Muscle of leg (tissue), 11 donors: ENCODE results near the gene ASB18. TPM values are rescaled to one million over a fixed set of nuclear protein-coding genes. Genes with fewer than 3 reads are reported as not detected.

Source experiments
- DNase-seq: peaks from one replicate; pipeline ENCODE4 v3.0.0; 2013
- H3K27ac ChIP-seq: one replicate; pipeline ENCODE4 v1.5.1; 2013; ENCODE audit warnings: mild to moderate bottlenecking, low read length, control low read depth
- H3K27me3 ChIP-seq: one replicate; pipeline ENCODE4 v1.6.1; 2013; ENCODE audit warnings: low read length; ENCODE audit not compliant: control insufficient read depth, insufficient read depth
- H3K36me3 ChIP-seq: one replicate; pipeline ENCODE4 v1.6.1; 2013; ENCODE audit warnings: low read length; ENCODE audit not compliant: control insufficient read depth, insufficient read depth
- H3K4me1 ChIP-seq: one replicate; pipeline ENCODE4 v1.6.1; 2013; ENCODE audit warnings: low read length; ENCODE audit not compliant: control insufficient read depth, insufficient read depth
- H3K4me3 ChIP-seq: one replicate; pipeline ENCODE4 v1.5.1; 2013; ENCODE audit warnings: low read length, control low read depth
- H3K9me3 ChIP-seq: replicated peaks from 2 replicates; pipeline ENCODE4 v1.6.1; 2013; ENCODE audit warnings: low read depth, low read length; ENCODE audit not compliant: control insufficient read depth
- WGBS: methylation state at CpG from one replicate; pipeline ENCODE4 v1.1.5; 2013; ENCODE audit warnings: missing lambda C conversion rate; ENCODE audit not compliant: insufficient coverage; 5-methylcytosine and 5-hydroxymethylcytosine counted together
- polyA plus RNA-seq, 8 donors: library from polyadenylated mRNA; unstranded; fragments of 120-200 nt; gene quantifications; one replicate each; pipeline versions ENCODE4 v1.2.1 to v1.2.3, GENCODE V29; 2013; ENCODE audit warnings: inconsistent platforms in 1 of 8, low replicate concordance in 1 of 8; ENCODE audit not compliant: insufficient read length in 8 of 8, insufficient read depth in 1 of 8
- total RNA-seq: library from RNA; stranded (reverse); fragments of 120-200 nt; gene quantifications from one replicate; pipeline ENCODE4 v1.2.4, GENCODE V29; 2013

ASB18 gene
- total and polyA plus RNA-seq, 9 donors = 2.9 to 11.0 (median 5.4) TPM

DNA sequence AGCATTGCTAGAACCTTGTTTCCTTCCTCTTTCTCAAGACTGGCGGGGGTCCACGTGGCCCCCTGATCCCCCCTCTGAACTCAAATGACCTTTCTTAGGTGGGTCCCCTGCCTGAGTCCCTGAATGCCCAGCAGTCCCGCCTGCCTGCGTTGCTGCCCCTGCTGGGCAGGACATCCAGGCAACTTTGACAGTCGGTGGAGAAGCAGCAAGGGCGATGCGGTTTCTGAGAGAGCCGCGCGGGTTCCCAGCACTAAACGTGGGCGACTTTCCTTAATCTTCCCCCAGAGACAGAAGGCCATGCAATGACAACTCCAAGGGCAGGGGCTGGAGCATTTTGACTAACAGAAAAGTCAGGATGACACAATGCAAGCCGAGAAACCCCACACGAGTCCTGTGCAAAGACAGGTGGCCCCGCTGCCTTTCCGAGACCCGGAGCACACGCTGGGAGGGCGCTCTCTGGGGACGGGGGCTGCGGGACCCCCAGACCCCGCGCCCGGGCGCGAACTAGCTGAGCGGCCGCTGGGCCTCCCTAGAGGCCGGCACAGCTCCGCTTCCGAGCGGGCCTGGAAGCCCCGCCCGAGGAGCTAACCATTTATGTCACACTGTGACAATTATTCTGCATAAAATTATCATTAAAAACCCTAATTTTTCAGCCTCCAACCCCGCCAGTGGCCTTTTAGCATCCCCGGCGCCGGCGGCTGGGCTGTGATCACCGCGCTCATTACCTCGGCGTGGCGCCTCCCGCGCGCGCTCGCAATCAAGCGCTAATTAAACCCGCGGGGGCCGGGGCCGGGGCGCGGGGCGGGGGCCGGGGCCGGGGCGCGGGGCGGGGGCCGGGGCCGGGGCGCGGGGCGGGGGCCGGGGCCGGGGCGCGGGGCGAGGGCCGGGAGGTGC is 27.4 kb downstream of the ASB18 start:
- Histone ChIP-seq H3K27ac (no peak overlapping the region), H3K36me3 (no peaks in the 10 kb centered on the region), H3K4me1 (peaks cover 9% of the 10 kb centered on the region), H3K9me3 (peaks cover 7% of the 10 kb centered on the region), H3K27me3 (peaks cover 68% of the 10 kb centered on the region), H3K4me3 (no peak overlapping the region)
- no peak for DNase-seq
- under 1% methylated on average over 54 of the region's 73 CpGs for WGBS

DNA sequence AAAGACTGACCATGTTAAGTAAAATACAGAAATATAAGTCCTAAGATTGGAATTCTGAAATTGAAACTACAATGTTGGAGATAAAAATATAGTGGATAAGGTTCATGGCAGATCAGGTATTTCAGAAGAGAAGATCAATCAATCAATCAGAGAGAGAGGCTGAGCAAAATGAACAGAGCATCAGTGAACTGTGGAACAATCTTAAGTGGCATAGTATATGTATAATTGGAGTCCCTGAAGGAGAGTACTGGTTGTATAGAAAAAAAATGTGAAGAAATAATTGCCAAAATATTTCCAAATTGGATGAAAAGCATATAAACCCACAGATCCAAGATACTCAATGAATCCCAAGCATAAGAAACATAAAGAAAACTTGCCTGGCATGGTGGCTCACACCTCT is 35.0 kb downstream of the ASB18 start:
- H3K4me3 ChIP-seq = no peak overlapping the region
- no peak overlapping the region for H3K27ac ChIP-seq
- H3K9me3 ChIP-seq = peaks cover 22% of the 10 kb centered on the region
- H3K27me3 ChIP-seq = peaks cover 4% of the 10 kb centered on the region
- H3K4me1 ChIP-seq = no peaks in the 10 kb centered on the region
- H3K36me3 ChIP-seq = no peaks in the 10 kb centered on the region
- no peak for DNase-seq

GRCh38 chr2:236223675-236224074 is 40.5 kb downstream of the ASB18 start:
- H3K36me3 ChIP-seq = no peaks in the 10 kb centered on the region
- H3K27ac ChIP-seq = no peak overlapping the region
- H3K4me3 ChIP-seq = no peak overlapping the region
- peaks cover 2% of the 10 kb centered on the region for H3K27me3 ChIP-seq
- DNase-seq = no peak
- peaks cover 13% of the 10 kb centered on the region for H3K9me3 ChIP-seq
- H3K4me1 ChIP-seq = no peaks in the 10 kb centered on the region
- WGBS = no CpG with 5 or more reads among the region's 2 CpGs

- Histone ChIP-seq H3K4me1 (no peaks in the 10 kb centered on the region), H3K9me3 (peaks cover 9% of the 10 kb centered on the region), H3K27ac (no peak overlapping the region), H3K4me3 (no peak overlapping the region), H3K36me3 (no peaks in the 10 kb centered on the region), H3K27me3 (peaks cover 2% of the 10 kb centered on the region)
- no peak for DNase-seq
- 78% methylated on average over 8 of the region's 8 CpGs for WGBS
These were observed 42.4 kb downstream of the ASB18 start for GRCh38 chr2:236221798-236222197.

- Histone ChIP-seq H3K9me3 (peaks cover 6% of the 10 kb centered on the region), H3K27ac (no peak overlapping the region), H3K27me3 (peaks cover 20% of the 10 kb centered on the region), H3K4me1 (no peaks in the 10 kb centered on the region), H3K4me3 (no peak overlapping the region), H3K36me3 (no peaks in the 10 kb centered on the region)
- no peak for DNase-seq
- WGBS = no CpG with 5 or more reads among the region's 3 CpGs
These were observed 44.8 kb downstream of the ASB18 start for GRCh38 chr2:236219411-236219810.

GRCh38 chr2:236217926-236218325 is 46.3 kb downstream of the ASB18 start:
- H3K4me1 ChIP-seq = no peaks in the 10 kb centered on the region
- no peaks in the 10 kb centered on the region for H3K36me3 ChIP-seq
- no peak overlapping the region for H3K27ac ChIP-seq
- H3K9me3 ChIP-seq = no peaks in the 10 kb centered on the region
- H3K27me3 ChIP-seq = peaks cover 28% of the 10 kb centered on the region
- no peak overlapping the region for H3K4me3 ChIP-seq
- DNase-seq = no peak
- WGBS = 34% methylated on average over 4 of the region's 4 CpGs

DNA sequence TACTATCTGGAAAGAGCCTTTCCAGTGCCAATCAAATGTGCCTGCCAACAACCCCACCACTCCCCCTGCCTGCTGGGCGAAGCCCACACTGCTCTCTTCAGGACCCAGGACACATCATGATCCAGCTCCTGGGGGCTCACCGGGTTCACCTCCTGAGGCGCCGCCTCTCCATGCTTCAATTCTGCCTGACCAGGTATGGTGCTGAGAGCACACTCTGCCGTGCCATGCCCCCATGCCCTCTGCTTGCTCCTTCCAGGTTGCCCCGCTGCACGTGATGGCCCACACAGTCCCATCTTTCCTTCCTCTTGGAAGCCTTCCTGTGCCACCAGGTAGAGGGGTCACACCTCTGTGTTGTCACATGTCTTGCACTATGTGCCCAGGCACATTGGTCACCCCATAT is 47.5 kb downstream of the ASB18 start:
- H3K4me1 ChIP-seq = no peaks in the 10 kb centered on the region
- H3K27ac ChIP-seq = no peak overlapping the region
- no peaks in the 10 kb centered on the region for H3K9me3 ChIP-seq
- no peak for DNase-seq
- no peak overlapping the region for H3K4me3 ChIP-seq
- H3K36me3 ChIP-seq = no peaks in the 10 kb centered on the region
- 92% methylated on average over 7 of the region's 7 CpGs for WGBS
- H3K27me3 ChIP-seq = peaks cover 35% of the 10 kb centered on the region

GRCh38 chr2:236215761-236216333 is 48.4 kb downstream of the ASB18 start:
- no peaks in the 10 kb centered on the region for H3K9me3 ChIP-seq
- H3K4me1 ChIP-seq = no peaks in the 10 kb centered on the region
- 92% methylated on average over 12 of the region's 12 CpGs for WGBS
- no peak overlapping the region for H3K4me3 ChIP-seq
- H3K27me3 ChIP-seq = peaks cover 43% of the 10 kb centered on the region
- H3K36me3 ChIP-seq = no peaks in the 10 kb centered on the region
- no peak for DNase-seq
- H3K27ac ChIP-seq = no peak overlapping the region

DNA sequence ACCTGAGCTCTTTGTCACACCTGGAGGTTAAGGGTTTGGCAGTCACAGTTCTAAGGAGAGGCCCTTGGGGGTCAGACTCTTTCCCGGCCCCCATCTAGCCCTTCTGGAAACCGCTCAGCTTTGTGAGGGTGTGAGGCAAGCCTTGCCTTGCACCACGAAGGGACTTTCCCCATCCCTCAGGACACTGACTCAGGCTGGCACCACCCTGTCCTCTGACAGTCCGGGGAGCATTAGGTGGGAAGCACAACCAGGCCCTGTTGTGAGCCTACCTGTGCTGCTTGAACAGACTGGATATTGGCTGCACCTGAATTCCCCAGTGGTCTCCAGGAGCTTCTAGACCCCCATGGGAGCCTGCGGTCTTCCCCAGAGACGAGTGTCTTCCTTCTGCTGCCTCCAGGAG is 49.0 kb downstream of the ASB18 start:
- H3K4me1 ChIP-seq = no peaks in the 10 kb centered on the region
- H3K9me3 ChIP-seq = no peaks in the 10 kb centered on the region
- H3K27ac ChIP-seq = no peak overlapping the region
- 90% methylated on average over 4 of the region's 6 CpGs for WGBS
- H3K36me3 ChIP-seq = no peaks in the 10 kb centered on the region
- H3K27me3 ChIP-seq = peaks cover 45% of the 10 kb centered on the region
- DNase-seq = no peak
- no peak overlapping the region for H3K4me3 ChIP-seq

DNA sequence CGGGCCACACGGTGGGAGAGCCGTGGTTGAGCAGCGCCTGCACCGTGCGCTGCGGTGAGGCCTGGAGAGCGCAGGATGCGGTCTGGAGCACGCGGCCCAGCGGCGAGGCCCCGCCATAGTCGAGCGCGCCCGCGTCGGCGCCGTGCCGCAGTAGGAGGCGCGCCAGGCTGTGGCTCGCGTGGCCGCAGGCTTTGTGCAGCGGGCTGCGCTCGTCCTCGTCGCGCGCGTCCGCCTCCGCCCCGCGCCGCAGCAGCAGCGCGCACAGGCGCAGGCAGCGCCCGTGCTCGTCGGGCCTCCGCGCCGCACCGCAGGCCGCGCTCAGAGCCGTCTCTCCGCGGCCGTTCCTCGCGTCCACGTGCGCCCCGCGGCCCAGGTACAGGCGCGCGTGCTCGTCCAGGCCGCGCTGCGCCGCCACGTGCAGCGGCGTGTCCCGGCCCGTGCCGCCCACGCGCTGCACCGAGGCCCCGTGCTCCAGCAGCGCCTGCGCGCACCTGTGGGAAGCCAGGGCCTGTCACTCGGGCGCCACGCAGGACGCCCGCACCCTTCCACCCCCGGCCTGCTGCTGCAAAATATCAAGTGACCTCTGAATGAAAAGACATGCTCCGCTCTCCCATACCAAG is 49.7 kb downstream of the ASB18 start:
- Histone ChIP-seq H3K27me3 (peaks cover 47% of the 10 kb centered on the region), H3K4me1 (no peaks in the 10 kb centered on the region), H3K9me3 (no peaks in the 10 kb centered on the region), H3K27ac (no peak overlapping the region), H3K36me3 (no peaks in the 10 kb centered on the region), H3K4me3 (no peak overlapping the region)
- WGBS = 26% methylated on average over 89 of the region's 92 CpGs
- no peak for DNase-seq
